Adrenal gland (tissue), 12 donors: ENCODE measurements around the gene GATAD2B. TPM values are rescaled to one million over a fixed set of nuclear protein-coding genes. Genes with fewer than 3 reads are reported as not detected.
A peak's percentile ranks its signal among the peaks of the same experiment; 100 is the strongest.
"Not testable (repeated sequence)": the region's sequence is repeated elsewhere in the genome, so short reads cannot be mapped to it uniquely, and the experiment has no call there.

Experiments used
- DNase-seq, 7 donors: peaks; one replicate each; pipeline ENCODE4 v3.0.0-alpha.2; 2019 to 2020
- H3K27ac ChIP-seq, 5 donors: fragments of 200-600 bp; sonication (generic) in 4 of 5; 1 replicate in 3 of 5; 2 replicates in 2 of 5; pipeline versions ENCODE4 v1.5.1 to v1.8.0; 2016 to 2020; ENCODE audit warnings: mild to moderate bottlenecking in 1 of 5
- H3K27me3 ChIP-seq: fragments of 200-600 bp; 2 replicates; pipeline ENCODE4 v1.8.0; 2021
- H3K36me3 ChIP-seq, 2 donors: fragments of 200-600 bp; replicated peaks in 1 of 2; 1 replicate in 1 of 2; 2 replicates in 1 of 2; pipeline versions ENCODE4 v1.5.1 to v1.8.0; 2018 to 2022
- H3K4me1 ChIP-seq, 2 donors: fragments of 200-600 bp; replicated peaks in 1 of 2; 1 replicate in 1 of 2; 2 replicates in 1 of 2; pipeline versions ENCODE4 v1.5.1 to v1.8.0; 2018 to 2021
- H3K4me3 ChIP-seq, 4 donors: fragments of 200-600 bp; sonication (generic) in 3 of 4; one replicate each; pipeline ENCODE4 v1.5.1; 2016 to 2018
- H3K9me3 ChIP-seq, 3 donors: fragments of 200-600 bp; sonication (generic) in 1 of 3; replicated peaks in 1 of 3; 1 replicate in 2 of 3; 2 replicates in 1 of 3; pipeline versions ENCODE4 v1.5.1 to v1.8.0; 2016 to 2021
- CTCF ChIP-seq, 6 experiments: fragments of 450-650 bp in 4 of 6; fragments of 200-600 bp in 2 of 6; sonication (generic) in 1 of 6; IDR thresholded peaks; 1 replicate in 5 of 6; 2 replicates in 1 of 6; pipeline versions ENCODE4 v1.5.1 to v1.8.0; 2016 to 2021; ENCODE audit warnings: antibody characterized with exemption in 6 of 6, mild to moderate bottlenecking in 2 of 6, moderate library complexity in 1 of 6
- POLR2A ChIP-seq, 2 donors: fragments of 450-650 bp; IDR thresholded peaks; one replicate each; pipeline ENCODE4 v1.6.1; 2017; ENCODE audit warnings: antibody characterized with exemption in 2 of 2, mild to moderate bottlenecking in 2 of 2, moderate library complexity in 1 of 2
- WGBS, 4 donors: extraction: QIAGEN DNeasy Blood & Tissue Kit in 2 of 4; methylation state at CpG; one replicate each; pipeline versions ENCODE4 v1.1.5 to v1.1.7; 2013 to 2017; 5-methylcytosine and 5-hydroxymethylcytosine counted together
- intact Hi-C, 2 donors: fragments of 100-400 bp; cut with DNase I; formaldehyde crosslinking; loops; one replicate each; pipeline versions ENCODE4 v1.14.1 to v1.15.0; 2022 to 2023
- polyA plus RNA-seq, 3 donors: library from polyadenylated mRNA; stranded (reverse); fragments of 200-250 nt in 2 of 3; fragments of 350-450 nt in 1 of 3; fragmentation: Illumina TruSeq in 1 of 3; extraction: RNeasy Lipid Tissue Mini Kit (QIAGEN cat#74804) in 1 of 3; gene quantifications; one replicate each; pipeline ENCODE4 v1.2.3, GENCODE V29; 2013 to 2014
- total RNA-seq, 9 donors: library from RNA; depleted of rRNA in 4 of 9; stranded (reverse); fragments of >200 nt in 4 of 9; fragments of 120-200 nt in 1 of 9; fragmentation: NEBNext Ultra II Directional in 1 of 9; extraction: Animal tissue kit (Norgen Biotek cat#: 25700) in 1 of 9; gene quantifications; one replicate each; pipeline versions ENCODE4 v1.1.0 to v1.2.4, GENCODE V29; 2013 to 2023
- donor health status: healthy with polysubstance abuse.
- donor health status: Bipolar disorder and iron deficiency.
- donor health status: DM: yes; HTN: yes; CAD: no.
- donor health status: DM: no; HTN: no; CAD: no.
- donor health status: DM: no; HTN: no; CAD: no.
- donor health status: DM: yes; HTN: yes; CAD: no.

Gene GATAD2B
- total and polyA plus RNA-seq, 12 donors: 3.0 to 43.3 (median 16.6) TPM

GRCh38 chr1:153919876-153920852 lies 2.6 kb downstream of the GATAD2B start:
- Histone ChIP-seq H3K4me3 (no peak overlapping the region), H3K36me3 (peaks cover 0 to 4% of the 10 kb centered on the region in 2 donors), H3K4me1 (peaks cover 24 to 46% of the 10 kb centered on the region in 2 donors), H3K27me3 (no peaks in the 10 kb centered on the region), H3K9me3 (no peaks in the 10 kb centered on the region), H3K27ac (no peak overlapping the region)
- WGBS, 4 donors: 36 to 47% (median 46%) methylated on average over 4 of the region's 4 CpGs
- intact Hi-C loops: loop anchor here in 1 of 2 donors (5.0 kb wide), 1 partner anchor 98 kb away; no protein-coding TSS in a partner anchor
- TF ChIP-seq POLR2A (IDR thresholded peaks at IDR 0.05): no peak
- peak in 4 of 6 experiments; percentile 25 to 30 (median 27) for TF ChIP-seq CTCF (IDR thresholded peaks at IDR 0.05)
- DNase-seq: peak in 1 of 7 donors; percentile 49

GRCh38 chr1:153916297-153916696 lies 6.5 kb downstream of the GATAD2B start:
- Histone ChIP-seq H3K27me3 (no peaks in the 10 kb centered on the region), H3K36me3 (peaks cover 0 to 9% of the 10 kb centered on the region in 2 donors), H3K9me3 (no peaks in the 10 kb centered on the region), H3K4me1 (peaks cover 33 to 50% of the 10 kb centered on the region in 2 donors), H3K27ac (no peak overlapping the region), H3K4me3 (no peak overlapping the region)
- intact Hi-C loops: no loop called here
- 77 to 96% (median 84%) methylated on average over 4 of the region's 4 CpGs for WGBS, 4 donors
- DNase-seq: no peak
- TF ChIP-seq CTCF (IDR thresholded peaks at IDR 0.05) (no peak), POLR2A (IDR thresholded peaks at IDR 0.05) (no peak)

- TF ChIP-seq POLR2A (IDR thresholded peaks at IDR 0.05) (no peak), CTCF (IDR thresholded peaks at IDR 0.05) (no peak)
- 63 to 72% (median 67%) methylated on average over 2 of the region's 2 CpGs for WGBS, 4 donors
- H3K4me1 ChIP-seq: peaks cover 12 to 26% of the 10 kb centered on the region in 2 donors
- no peaks in the 10 kb centered on the region for H3K9me3 ChIP-seq
- H3K27ac ChIP-seq: no peak overlapping the region
- no peak overlapping the region for H3K4me3 ChIP-seq
- H3K27me3 ChIP-seq: no peaks in the 10 kb centered on the region
- DNase-seq: no peak
- intact Hi-C loops: loop anchor here in 1 of 2 donors (5.0 kb wide), 1 partner anchor 40 kb away; no protein-coding TSS in a partner anchor
- H3K36me3 ChIP-seq: peaks cover 0 to 9% of the 10 kb centered on the region in 2 donors
These were observed 10.4 kb downstream of the GATAD2B start for GRCh38 chr1:153912349-153912748.

GRCh38 chr1:153910560-153910959 lies 12.2 kb downstream of the GATAD2B start:
- not testable (repeated sequence) for H3K27ac ChIP-seq, H3K4me3 ChIP-seq, H3K27me3 ChIP-seq, DNase-seq, H3K36me3 ChIP-seq, H3K9me3 ChIP-seq
- intact Hi-C loops: loop anchor here in 1 of 2 donors (5.0 kb wide), 1 partner anchor 42 kb away; no protein-coding TSS in a partner anchor
- WGBS, 4 donors: 86 to 93% (median 90%) methylated on average over 6 of the region's 6 CpGs
- peaks cover 12 to 25% of the 10 kb centered on the region in 2 donors for H3K4me1 ChIP-seq
